Left ventricle myocardium inferior (tissue), 1 donor: ENCODE results near the gene NOS2. TPM values are rescaled to one million over a fixed set of nuclear protein-coding genes. Genes with fewer than 3 reads are reported as not detected.
"Not testable (repeated sequence)": the region's sequence is repeated elsewhere in the genome, so short reads cannot be mapped to it uniquely, and the experiment has no call there.

ENCODE experiments used
- DNase-seq: peaks from one replicate; pipeline ENCODE4 v3.0.0-alpha.2; 2020
- H3K27ac ChIP-seq: fragments of 200-600 bp; replicated peaks from 2 replicates; pipeline ENCODE4 v1.8.0; 2021
- H3K27me3 ChIP-seq: fragments of 200-600 bp; 2 replicates; pipeline ENCODE4 v1.8.0; 2021; ENCODE audit warnings: low read depth
- H3K36me3 ChIP-seq: fragments of 200-600 bp; 2 replicates; pipeline ENCODE4 v1.8.0; 2021
- H3K4me1 ChIP-seq: fragments of 200-600 bp; 2 replicates; pipeline ENCODE4 v1.8.0; 2021
- H3K4me3 ChIP-seq: fragments of 200-600 bp; 2 replicates; pipeline ENCODE4 v1.8.0; 2021; ENCODE audit warnings: mild to moderate bottlenecking, moderate library complexity
- H3K9me3 ChIP-seq: fragments of 200-600 bp; replicated peaks from 2 replicates; pipeline ENCODE4 v1.8.0; 2021
- intact Hi-C: fragments of 100-400 bp; cut with micrococcal nuclease; formaldehyde crosslinking; loops from one replicate; pipeline ENCODE4 v1.11.0; 2022
- total RNA-seq: library from RNA; stranded (reverse); fragmentation: NEBNext Ultra II Directional; extraction: Animal tissue kit (Norgen Biotek cat#: 25700); gene quantifications from one replicate; pipeline ENCODE4 v1.2.1, GENCODE V29; 2021
- TF ChIP-seq, protein P1 (sequence below): fragments of 200-600 bp; IDR thresholded peaks from 2 replicates; pipeline ENCODE4 v1.8.0; 2021; ENCODE audit warnings: antibody characterized with exemption, mild to moderate bottlenecking, borderline replicate concordance
- donor health status: DM: no; HTN: yes; CAD: no; lungs with severe emphysema.

Gene NOS2
- total RNA-seq, 1 donor from 2014 or later: 0.19 TPM

GRCh38 chr17:27845264-27846041 lies 45.1 kb upstream of the NOS2 start:
- intact Hi-C loops: no loop called here
- DNase-seq: no peak
- TF ChIP-seq, protein P1, sequence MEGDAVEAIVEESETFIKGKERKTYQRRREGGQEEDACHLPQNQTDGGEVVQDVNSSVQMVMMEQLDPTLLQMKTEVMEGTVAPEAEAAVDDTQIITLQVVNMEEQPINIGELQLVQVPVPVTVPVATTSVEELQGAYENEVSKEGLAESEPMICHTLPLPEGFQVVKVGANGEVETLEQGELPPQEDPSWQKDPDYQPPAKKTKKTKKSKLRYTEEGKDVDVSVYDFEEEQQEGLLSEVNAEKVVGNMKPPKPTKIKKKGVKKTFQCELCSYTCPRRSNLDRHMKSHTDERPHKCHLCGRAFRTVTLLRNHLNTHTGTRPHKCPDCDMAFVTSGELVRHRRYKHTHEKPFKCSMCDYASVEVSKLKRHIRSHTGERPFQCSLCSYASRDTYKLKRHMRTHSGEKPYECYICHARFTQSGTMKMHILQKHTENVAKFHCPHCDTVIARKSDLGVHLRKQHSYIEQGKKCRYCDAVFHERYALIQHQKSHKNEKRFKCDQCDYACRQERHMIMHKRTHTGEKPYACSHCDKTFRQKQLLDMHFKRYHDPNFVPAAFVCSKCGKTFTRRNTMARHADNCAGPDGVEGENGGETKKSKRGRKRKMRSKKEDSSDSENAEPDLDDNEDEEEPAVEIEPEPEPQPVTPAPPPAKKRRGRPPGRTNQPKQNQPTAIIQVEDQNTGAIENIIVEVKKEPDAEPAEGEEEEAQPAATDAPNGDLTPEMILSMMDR: no peak
- no peaks in the 10 kb centered on the region for H3K27me3 ChIP-seq
- H3K9me3 ChIP-seq: no peaks in the 10 kb centered on the region
- no peaks in the 10 kb centered on the region for H3K36me3 ChIP-seq
- no peaks in the 10 kb centered on the region for H3K4me1 ChIP-seq
- H3K4me3 ChIP-seq: no peak overlapping the region
- no peak overlapping the region for H3K27ac ChIP-seq

DNA sequence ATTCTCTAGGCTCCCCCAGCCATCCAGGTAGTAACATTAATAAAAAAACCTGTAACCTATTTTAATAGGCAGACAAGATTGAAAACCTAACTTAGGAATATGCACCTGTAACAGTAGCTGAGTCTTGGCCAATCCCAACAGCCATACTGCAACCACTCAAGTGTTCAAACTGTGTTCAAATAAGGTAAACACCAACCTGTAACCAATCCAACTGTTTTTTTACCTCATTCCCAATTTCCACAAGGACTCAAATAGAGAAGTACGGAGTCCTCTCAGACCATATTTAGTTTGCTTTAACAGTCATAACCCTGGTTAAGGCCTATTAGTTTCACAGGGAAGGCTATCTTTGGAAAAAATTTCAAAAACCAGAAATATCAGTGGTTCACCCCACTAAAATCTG lies 40.4 kb upstream of the NOS2 start:
- H3K4me3 ChIP-seq: no peak overlapping the region
- TF ChIP-seq, protein P1: no peak
- no peak overlapping the region for H3K27ac ChIP-seq
- H3K4me1 ChIP-seq: no peaks in the 10 kb centered on the region
- H3K27me3 ChIP-seq: no peaks in the 10 kb centered on the region
- intact Hi-C loops: no loop called here
- H3K9me3 ChIP-seq: no peaks in the 10 kb centered on the region
- H3K36me3 ChIP-seq: no peaks in the 10 kb centered on the region
- no peak for DNase-seq

GRCh38 chr17:27840406-27840678 lies 40.0 kb upstream of the NOS2 start:
- H3K9me3 ChIP-seq, H3K27ac ChIP-seq, intact Hi-C loops, DNase-seq, H3K36me3 ChIP-seq, H3K27me3 ChIP-seq, H3K4me3 ChIP-seq, H3K4me1 ChIP-seq: not testable (repeated sequence)

DNA sequence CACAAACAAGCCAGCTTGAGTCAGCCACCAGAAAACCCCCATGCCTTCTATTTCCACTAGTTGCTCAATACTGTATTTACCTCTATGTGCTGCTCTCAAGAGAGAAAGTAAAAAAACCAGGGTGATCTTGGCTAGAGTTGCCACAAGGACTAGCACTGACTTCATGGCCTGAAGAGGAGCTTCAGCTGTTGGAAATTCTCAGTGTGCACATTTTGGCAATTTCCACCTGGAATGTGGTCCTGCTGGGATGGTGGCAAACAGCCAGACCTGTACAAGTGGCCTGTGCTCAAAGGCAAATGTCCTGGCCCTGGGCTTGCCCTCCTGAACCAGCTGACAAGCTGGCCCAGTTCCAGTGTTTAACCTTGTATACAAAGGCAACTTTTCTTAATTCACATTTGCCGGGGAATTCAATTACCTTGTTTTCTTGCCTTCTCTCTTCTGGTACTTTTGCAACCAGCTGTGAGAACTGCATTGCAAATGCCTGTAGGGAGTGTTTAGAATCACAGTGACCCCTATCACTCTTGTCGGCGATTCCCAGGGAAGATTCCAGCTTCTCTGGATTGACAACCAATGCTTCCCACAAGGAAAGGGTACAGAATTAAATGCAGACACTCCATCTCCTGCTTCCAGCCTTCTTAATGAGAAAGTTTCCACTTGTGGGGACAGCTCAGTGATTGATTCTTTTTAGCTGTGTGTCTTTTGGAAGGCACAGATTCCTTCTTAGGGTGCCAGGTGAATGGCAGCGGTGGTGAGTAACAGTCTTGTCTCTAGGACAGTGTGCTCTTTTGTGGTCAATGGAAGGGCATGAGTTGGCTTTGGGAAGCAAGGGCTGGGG lies 39.5 kb upstream of the NOS2 start:
- H3K27me3 ChIP-seq, intact Hi-C loops, H3K4me3 ChIP-seq, H3K4me1 ChIP-seq, DNase-seq, H3K9me3 ChIP-seq, H3K36me3 ChIP-seq, H3K27ac ChIP-seq: not testable (repeated sequence)

DNA sequence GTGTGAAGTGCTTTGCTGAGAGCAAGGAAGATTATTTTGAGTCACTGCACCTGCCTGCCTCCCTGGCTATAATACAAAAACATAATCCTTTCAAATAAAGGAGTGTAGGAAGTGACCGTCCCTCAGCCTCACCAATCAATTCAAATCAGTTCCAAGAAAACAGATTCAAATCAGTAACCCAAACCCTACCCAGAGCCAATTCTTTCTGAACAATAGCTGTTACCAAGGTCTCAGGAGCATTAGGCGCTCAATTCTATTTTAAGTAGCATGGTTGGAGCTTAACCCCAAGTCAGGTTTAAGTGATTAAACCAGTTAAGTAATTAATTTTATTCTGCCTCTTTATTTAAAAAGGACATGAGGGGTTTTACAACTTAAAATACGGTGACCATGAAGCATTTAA lies 38.3 kb upstream of the NOS2 start:
- H3K27me3 ChIP-seq, H3K27ac ChIP-seq, DNase-seq, H3K9me3 ChIP-seq, H3K36me3 ChIP-seq, H3K4me3 ChIP-seq, intact Hi-C loops, H3K4me1 ChIP-seq: not testable (repeated sequence)

GRCh38 chr17:27837769-27838168 lies 37.4 kb upstream of the NOS2 start:
- H3K4me1 ChIP-seq, H3K36me3 ChIP-seq, H3K27me3 ChIP-seq, H3K27ac ChIP-seq, intact Hi-C loops, H3K4me3 ChIP-seq, DNase-seq, H3K9me3 ChIP-seq: not testable (repeated sequence)

GRCh38 chr17:27836651-27837050 lies 36.3 kb upstream of the NOS2 start:
- H3K4me3 ChIP-seq: no peak overlapping the region
- H3K4me1 ChIP-seq: no peaks in the 10 kb centered on the region
- H3K27me3 ChIP-seq: no peaks in the 10 kb centered on the region
- intact Hi-C loops: no loop called here
- no peak for DNase-seq
- H3K9me3 ChIP-seq: no peaks in the 10 kb centered on the region
- H3K36me3 ChIP-seq: no peaks in the 10 kb centered on the region
- TF ChIP-seq, protein P1: no peak
- no peak overlapping the region for H3K27ac ChIP-seq
